Fibroblast of skin of left biceps (primary cell): ENCODE data around the gene GPR135.
A peak's percentile ranks its signal among the peaks of the same experiment; 100 is the strongest.

ENCODE experiments used
- DNase-seq, 2 experiments: peaks; one replicate each; pipeline ENCODE4 v3.0.0-alpha.2; 2013; ENCODE audit warnings: low read depth in 2 of 2

Gene GPR135, protein sequence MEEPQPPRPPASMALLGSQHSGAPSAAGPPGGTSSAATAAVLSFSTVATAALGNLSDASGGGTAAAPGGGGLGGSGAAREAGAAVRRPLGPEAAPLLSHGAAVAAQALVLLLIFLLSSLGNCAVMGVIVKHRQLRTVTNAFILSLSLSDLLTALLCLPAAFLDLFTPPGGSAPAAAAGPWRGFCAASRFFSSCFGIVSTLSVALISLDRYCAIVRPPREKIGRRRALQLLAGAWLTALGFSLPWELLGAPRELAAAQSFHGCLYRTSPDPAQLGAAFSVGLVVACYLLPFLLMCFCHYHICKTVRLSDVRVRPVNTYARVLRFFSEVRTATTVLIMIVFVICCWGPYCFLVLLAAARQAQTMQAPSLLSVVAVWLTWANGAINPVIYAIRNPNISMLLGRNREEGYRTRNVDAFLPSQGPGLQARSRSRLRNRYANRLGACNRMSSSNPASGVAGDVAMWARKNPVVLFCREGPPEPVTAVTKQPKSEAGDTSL

DNA sequence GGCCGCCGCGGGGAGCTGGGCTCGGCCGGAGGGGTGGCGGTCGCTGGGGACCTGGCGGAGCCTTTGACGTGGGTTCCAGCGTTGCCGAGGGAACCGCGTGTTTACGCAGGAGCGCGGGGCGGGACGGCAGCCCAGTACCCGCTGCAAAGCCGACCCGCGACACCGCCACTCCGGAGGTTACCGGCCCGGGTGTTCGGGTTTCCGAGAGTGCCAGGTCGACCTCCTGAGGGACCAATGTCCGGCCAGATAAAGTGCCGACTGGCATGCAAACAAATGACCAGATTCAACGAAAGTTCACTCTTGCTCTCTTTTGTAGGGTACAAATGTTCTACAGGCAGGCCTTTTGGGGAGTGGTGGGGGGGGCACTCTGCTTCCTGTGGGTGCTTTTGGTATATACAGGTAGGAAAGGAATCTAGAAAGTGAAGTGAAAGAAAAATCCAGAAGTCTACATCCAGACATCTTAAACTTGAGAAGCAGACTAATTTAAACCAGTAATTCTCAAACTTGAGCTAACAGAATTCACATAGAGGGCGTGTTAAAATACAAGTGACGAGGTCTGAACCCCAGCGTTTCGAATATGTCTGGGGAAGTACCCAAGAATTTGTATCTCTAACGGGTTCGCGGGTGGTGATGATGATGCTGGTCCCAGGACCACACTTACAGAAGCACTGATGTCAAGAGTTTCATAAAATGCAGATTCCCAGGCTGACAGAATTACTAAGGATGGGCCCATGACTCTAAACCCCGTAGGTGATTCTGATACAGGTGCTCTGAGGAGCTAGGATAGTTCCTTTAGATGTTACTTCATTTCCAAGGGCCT is at the start of gene GPR135:
GPR135 (minus strand) TSS at position 65 of the 820 bp plus-strand sequence. CDS start 154 bp downstream, outside the sequence.
- DNase-seq = no peak

DNA sequence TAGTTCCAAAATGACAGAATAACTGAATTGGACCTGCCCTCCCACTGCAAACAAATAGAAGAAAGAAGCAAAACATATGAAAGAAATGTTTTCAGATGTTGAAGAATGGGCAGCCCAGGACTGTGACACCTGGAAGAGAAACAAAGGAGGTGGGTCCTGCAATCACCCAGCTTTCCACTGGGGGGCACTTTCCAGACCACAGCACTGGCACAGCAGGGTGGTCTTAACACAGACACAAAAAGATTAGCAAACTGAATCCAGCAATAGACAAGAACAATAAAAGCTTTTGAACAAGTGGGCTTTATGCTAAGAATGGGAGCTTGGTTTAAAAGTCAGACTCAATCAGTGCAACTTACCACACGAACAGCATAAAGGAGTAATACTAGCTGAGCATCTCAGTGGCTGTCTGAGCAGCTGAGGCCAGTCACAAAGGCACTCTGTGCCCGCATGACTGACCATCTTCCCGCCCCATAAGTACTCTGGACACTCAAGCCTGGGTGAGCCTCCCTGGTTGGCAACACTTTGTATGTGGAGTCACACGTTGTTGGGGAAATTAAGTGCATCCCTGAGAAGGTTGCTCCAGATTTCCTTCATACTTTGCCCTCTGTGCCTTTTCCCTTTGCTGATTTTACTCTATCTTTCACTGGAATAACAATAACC is 46.9 kb upstream of the GPR135 start:
- DNase-seq = no peak

DNA sequence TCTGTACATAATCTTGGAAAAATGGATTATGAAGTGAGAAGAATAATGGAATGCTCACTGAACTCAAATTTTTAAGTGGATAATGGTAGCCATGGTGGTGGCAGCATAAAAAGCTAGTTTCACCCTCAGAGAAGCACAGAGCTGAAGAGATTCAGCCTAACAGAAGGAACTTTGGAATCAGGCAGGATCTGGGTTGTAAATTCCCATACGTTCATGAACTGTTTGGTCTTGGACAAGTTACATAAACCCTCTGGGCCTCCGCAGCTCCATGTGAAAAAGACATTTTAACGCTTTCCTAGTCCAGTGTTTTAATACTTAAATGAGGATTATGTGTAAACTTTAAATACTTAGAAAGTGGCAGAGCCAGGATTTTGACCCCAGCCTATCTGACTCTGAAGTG is 45.8 kb upstream of the GPR135 start:
- DNase-seq = no peak

DNA sequence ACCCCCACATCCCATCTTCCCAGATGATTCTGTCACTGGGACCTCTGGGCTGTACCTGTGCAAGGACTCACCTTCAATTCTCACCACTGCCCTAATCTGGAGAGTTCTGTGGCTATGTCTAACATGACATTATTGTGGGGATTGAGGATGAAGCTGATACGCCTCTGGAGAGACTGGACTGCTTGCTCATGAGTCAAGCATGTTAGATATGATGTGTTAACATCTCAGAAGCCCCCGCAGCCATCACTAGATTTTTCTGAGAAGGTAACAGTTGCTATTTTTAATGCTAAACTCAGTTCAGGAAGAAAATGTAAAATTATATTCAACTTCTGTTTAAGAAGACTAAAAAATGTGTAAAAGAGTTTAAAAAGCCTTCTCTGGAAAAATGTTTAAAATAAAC is 44.8 kb upstream of the GPR135 start:
- no peak for DNase-seq

DNA sequence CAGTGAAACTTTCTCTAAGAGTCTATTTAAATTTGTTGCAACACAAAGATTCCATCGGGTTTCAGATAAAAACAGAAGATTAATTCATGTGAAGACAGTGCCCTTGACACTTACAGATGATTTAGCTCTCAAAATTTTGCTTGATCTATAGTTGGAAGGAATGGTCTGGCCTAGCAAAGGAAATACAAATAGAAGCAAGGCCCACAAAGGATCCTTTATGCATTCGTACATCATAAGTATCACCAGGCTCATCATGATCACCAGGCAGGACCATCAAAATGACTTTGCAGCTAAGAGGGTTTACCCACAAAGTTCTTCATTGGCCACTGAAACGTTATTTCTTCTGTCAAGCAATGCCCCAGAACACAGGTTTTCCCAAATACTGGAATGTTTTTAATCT is 43.9 kb upstream of the GPR135 start:
- DNase-seq = no peak

DNA sequence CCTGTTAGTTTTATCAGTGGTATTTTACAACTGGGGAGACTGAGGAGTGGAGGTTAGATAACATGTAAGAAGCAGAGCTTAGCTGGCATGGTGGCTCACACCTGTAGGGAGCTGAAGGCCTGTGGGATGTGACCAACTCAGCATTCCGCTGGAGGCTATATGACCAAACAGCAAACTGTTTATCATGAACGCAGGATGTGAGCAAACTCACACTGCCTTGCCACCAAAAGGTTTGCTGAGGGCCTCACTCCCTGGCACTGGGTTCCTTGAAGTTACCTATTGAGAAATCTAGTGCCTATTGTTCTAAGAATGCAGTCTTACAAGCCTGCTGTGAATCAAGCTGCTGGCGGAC is 42.5 kb upstream of the GPR135 start:
- no peak for DNase-seq

DNA sequence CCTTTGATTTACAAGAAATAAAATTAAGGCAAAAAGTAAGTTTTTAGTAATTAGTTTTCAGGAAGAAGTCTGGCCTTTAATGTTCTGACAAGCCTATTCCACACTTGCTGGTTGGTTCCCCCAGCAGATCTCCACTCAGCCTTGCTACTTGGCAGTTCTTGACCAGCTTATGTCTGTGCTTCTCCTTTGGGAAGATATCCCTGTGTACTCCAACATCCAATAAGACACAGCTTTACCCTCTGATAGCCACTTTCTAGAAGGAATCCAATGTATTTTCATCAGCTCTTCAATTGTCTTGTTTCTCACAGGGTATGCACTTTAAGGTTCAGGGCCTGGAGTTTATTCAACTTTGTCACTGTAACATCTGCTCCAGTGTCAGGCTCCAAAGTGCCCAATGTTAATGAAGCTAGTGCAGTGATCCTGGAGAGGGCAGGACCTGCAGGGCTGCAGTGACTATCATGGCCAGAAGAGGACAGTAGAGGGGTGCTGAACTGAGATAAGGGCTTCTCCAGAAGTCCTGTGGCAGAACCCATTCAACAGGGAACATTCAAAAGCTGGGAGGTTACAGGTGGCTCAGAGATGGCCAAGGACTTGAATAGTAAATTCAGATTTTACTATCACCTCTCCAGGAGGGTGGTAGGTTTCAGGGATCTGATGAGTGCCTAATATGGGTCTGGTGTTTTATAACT is 42.0 kb upstream of the GPR135 start:
- DNase-seq = no peak

DNA sequence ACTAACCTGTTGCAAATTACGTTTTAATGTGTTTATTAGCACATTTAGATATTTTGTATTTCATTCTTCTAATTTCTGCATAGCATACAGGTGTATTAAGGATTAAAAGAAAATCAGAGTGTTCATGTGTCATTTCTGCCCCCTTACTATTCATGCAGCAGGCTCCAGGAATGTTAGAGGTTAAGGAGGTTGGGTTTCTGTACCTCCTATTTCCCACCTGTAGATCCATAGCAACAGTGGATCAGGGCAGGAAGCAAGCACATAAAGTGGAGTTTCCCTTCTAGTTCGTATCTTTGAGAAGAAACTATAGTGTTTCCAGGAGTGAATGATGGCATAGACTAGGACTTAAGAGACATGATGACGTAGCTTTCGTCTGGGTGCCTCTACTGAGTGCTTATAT is 38.1 kb upstream of the GPR135 start:
- no peak for DNase-seq

DNA sequence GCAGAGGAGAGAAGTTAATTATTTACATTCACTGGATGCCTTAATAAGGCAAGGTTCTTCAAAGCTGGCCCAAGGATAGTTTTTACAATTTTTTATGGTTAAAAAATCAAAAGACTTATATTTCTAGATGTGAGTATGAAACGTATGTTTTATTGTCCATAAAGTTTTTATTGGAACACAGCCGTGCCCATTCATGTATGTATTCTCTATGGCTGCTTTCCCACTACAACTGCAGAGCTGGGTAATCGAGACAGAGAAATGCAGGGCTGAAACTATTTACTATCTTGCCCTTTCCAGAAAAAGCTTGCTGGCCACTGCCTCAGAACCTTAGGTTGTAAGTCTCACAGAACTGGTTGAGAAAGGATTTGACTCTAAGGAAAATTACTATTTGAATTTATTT is 35.6 kb upstream of the GPR135 start:
- DNase-seq = no peak

DNA sequence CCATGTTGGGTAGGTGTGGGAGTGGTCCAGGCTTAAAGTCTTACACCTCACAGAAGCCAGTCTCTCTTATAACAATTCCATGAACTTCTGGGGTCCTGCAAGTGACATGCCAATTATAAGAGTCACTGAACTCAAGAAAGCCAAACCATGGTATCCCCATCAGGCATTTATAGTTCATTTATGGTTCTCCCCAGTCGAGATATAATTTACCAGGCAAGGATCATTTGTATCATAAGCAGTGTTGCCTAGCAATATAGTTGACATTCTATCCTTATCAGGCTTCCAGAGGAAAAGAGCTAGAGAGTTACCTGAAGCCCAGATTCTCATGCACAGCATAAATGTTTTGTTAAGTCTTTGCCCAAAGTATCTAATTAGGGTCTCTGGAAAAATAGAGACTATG is 27.2 kb upstream of the GPR135 start:
- no peak for DNase-seq

DNA sequence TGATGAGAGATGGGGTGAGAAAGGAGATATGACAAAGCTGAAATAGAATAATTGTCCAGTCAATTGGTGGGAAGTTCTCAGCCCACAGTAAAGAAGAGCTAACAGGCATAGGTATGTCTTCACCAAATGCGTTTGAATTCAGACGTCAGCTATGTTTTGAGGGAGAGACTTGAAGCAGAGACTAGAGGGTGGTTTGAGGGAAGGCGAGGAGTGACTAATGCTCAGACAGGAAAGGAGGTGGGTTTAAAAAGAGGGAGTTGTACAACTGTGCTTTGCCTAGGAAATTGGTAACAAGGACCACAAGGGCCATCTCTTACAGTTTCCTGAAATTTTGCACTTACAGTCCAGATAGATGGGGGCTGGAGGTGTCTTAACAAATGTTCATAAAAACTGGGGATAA is 25.6 kb upstream of the GPR135 start:
- no peak for DNase-seq

DNA sequence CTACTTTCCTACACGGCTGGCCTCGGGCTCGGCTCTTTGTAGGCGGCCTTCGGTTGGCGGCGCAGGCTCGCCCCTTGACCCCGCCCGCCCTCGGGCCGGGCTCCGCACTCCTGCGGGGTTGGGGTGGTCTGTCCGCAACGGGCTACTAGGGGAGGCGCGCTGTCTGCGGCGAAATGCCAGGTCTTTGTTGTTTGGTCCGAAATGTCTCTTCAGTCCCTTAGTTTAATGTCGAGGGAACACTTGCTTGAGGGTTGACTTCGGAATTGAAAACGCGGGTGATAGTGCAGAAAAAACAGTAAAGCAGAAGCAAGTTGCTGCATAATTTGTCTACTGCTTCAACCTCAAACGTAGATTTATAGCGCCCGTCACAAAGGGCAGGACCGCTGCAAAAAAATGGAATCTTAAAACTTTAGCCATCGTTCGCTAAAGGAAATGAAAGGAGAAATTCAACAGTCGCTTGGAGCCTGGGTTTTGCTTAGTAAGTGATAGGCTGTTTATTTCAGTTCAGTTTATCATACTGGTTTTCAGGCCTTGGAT is 19.5 kb upstream of the GPR135 start:
- no peak for DNase-seq

DNA sequence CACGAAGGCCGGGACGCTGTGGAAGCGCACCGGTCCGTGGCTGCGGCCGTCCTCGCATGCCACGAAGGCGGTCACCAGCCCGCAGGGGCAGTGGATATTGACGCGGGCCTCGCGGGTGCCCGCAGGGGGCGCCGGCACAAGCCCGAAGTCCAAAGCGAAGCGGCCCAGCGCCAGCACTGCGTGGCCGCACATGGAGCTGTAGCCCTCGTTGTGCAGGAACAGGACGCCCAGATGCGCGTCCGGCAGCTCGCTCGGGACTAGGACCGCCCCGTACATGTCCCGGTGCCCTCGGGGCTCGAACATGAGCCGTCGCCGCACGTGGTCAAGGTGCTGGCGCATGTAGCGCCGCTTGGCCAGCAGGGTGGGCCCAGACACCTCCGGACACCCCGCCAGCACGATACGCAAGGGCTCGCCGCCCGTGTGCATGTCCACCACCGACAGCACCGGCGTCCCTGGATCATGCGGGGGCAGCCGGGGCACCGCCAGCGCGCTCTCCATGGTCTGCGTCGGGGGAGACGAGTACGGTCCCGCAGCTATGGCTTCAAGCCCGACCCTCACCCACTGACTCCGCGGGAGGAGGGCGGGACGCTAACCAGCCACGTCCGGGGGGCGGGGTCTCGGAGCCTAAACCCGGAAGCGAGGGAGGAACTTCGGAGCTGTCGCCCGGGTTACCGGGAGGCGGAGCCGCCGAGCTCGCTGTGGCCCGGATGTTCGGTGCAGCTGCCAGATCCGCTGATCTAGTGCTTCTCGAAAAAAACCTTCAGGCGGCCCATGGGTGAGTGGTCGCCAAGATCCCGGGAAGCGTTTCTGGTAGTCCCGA is 18.8 kb upstream of the GPR135 start, which contains the start of the genes JKAMP and L3HYPDH:
JKAMP (plus strand) TSS at position 699 of the 820 bp plus-strand sequence; CDS start at position 772, 73 bp downstream.
L3HYPDH (minus strand) TSS at position 590 of the 820 bp plus-strand sequence; CDS start at position 498, 92 bp downstream.
- DNase-seq = peak; percentile 87 to 89

DNA sequence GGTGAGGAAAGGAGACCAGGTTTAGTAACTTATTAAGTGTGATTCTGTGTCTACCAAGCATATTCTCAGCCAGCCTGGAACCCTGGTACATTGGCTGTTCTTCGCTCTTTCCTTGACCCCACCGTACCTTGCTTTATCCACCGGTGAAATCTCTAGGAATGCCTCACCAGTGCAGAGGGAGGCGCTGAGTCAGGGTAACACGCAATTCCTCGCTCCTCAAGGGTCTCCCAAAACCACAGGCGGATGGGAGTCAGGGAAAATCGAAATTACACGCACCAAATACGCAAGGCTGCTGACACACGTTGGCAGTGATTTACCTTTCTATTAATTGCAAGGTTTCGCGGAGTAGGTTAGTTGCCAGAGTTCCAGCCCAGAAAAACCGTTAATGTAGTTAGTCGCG is 18.2 kb upstream of the GPR135 start:
- peak in 1 of 2 experiments; percentile 34 for DNase-seq

DNA sequence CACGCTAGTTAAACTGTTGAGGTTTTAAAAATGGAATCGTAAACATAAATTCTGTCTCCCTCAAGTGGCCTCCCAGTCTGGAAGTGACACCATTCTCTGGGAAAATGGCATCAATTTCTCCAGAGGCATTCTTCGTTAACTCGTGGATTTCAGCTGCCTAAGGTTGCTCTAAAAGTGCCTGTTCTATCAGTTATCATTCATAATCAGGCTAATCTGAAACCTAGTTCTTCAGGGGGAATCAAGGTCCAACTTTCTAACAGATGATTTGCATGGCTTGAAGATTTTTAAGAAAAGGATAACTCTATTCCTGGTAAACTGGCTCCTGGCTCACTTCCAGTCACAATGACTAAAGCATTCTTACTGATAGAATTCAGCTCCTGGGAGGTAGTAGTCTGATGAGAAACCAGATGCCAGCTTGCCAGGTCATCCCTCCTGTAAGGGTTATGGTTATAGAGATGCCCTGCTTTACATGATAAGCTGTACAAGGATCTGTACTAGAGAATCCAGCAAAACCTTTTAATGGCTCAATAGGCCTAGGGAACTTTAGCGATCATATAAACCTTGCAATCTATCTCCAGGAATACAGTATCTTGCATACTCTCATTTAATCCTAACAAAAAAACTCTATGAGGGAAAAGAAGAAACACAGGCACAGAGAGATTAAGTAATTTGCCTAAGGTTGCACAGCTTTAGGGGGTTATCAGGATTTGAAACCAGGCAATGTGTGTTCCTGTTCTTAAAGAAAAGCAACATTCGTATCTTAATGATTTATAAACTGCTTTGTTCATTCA is 17.6 kb upstream of the GPR135 start:
- DNase-seq = peak; percentile 79 to 83

DNA sequence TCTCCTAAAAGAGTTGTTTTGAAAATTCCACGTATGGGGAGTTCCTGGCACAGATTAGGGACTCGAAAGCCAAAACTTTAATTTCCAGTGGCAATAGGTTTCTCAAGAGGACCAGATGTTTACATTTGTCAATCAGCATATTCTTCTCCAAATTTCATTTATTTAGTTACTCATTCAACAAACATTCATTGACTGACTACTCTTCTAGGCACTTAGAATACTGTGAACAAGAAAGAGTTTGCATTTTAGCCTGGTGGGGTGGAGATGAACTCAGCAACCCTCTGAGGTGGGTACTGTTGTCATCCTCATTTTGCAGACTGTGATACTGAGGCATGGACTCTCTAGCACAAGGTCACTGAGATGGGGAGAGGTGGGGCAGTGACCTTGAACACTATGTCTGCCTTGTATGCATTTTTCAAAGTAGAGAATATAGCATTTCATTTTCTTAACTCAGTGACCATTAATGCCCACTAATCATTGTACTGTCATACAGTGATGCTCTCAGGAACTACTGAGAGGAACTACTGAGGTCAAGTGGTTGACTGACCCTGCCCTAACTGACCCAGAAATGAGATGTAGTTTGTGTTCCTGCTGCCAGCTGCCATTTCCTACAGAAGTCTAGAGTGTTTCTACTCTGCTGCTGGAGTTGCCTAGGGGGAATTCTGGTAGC is 16.8 kb upstream of the GPR135 start:
- DNase-seq = peak; percentile 58 to 71

DNA sequence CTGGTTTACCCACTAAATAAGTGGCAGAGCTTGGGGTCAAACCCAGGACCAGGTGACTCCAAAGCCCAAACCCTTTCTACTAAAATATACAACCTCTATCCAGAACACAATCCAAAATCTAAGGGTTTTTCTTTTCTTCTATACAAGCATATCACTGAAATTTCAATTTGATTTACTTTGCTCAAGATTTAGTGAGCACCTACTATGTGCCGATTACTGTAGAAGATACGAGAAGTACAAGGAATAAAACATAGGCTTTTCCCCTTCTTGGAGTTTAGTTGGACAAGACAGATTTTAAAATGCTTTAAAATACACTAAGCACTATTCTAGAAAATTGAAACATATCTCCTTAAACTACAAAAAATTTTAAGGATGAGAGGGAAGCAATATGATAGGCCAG is 16.2 kb upstream of the GPR135 start:
- no peak for DNase-seq

DNA sequence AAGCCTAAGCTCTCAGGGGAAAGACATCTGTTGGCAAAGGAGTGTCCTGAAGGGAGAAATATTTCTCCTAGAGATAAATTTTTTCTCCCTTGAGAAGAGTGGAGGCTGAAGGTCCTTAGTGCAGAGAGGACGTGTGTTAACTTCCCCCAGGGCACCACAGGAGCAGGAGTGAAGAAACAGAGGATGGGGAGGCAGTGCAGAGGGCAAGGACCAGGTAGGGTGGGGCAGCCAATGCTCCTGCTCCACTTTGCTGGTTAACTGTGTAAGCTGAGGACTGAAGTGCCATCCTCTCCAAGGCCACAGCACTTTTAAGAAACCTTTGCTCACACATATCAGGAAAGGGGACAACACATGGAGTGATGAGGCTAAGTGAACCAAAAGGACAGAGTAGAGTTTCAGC is 15.0 kb upstream of the GPR135 start:
- no peak for DNase-seq

DNA sequence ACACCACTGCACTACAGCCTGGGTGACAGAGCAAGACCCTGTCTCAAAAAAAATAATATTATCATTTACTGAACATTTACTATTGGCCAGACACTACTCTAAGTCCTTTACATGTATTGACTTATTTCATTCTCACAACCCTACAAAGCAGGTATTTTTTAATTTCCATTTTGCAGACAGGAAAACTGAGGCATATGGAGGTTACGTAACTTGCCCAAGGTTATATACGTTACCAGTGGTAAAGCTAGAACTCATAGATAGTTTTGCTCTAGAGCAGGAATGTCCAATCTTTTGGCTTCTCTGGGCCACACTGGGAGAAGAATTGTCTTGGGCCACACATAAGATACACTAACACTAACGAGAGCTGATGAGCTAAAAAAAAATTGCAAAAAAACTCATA is 13.4 kb upstream of the GPR135 start:
- no peak for DNase-seq
